ENCODE measurements around the gene SLC40A1.

DNA sequence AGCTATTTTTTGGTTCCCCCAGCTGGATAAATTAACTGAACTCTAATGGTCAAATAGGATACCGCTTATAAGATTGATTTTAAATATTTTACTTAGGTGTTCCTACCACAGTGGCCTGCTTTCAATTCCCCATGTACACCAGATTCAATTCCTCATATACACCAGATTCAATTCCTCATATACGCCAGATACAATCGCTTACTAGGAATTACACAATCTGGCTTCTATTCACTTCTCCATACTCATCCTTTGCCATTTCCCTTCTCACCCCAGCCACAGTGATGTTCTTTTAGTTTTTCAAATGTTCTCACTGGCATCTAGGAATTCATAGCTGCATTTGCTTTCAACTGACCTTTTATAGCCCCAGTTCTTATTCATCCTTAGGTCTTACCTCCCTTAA is 66.5 kb downstream of the SLC40A1 start:
- TF ChIP-seq, protein P1, sequence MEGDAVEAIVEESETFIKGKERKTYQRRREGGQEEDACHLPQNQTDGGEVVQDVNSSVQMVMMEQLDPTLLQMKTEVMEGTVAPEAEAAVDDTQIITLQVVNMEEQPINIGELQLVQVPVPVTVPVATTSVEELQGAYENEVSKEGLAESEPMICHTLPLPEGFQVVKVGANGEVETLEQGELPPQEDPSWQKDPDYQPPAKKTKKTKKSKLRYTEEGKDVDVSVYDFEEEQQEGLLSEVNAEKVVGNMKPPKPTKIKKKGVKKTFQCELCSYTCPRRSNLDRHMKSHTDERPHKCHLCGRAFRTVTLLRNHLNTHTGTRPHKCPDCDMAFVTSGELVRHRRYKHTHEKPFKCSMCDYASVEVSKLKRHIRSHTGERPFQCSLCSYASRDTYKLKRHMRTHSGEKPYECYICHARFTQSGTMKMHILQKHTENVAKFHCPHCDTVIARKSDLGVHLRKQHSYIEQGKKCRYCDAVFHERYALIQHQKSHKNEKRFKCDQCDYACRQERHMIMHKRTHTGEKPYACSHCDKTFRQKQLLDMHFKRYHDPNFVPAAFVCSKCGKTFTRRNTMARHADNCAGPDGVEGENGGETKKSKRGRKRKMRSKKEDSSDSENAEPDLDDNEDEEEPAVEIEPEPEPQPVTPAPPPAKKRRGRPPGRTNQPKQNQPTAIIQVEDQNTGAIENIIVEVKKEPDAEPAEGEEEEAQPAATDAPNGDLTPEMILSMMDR (IDR thresholded peaks at IDR 0.05; ENCODE audit: poor library complexity, severe bottlenecking), result no peak
- TF ChIP-seq MXI1 (conservative IDR thresholded peaks at IDR 0.05; ENCODE audit: poor library complexity, severe bottlenecking) (no peak), RAD21 (conservative IDR thresholded peaks at IDR 0.05) (no peak), EZH2 (IDR thresholded peaks at IDR 0.05; ENCODE audit: borderline replicate concordance, insufficient read depth, low read length, poor library complexity, severe bottlenecking) (no peak)

All from neural cell (in vitro differentiated cells).